Colonic mucosa (tissue), 4 donors: ENCODE results near the gene APC2. TPM values are rescaled to one million over a fixed set of nuclear protein-coding genes. Genes with fewer than 3 reads are reported as not detected.
A peak's percentile ranks its signal among the peaks of the same experiment; 100 is the strongest.

Source experiments
- DNase-seq: peaks from one replicate; pipeline ENCODE4 v3.0.0-alpha.2; 2020
- H3K27ac ChIP-seq: fragments of 200-600 bp; one replicate; pipeline ENCODE4 v1.8.0; 2021
- H3K27me3 ChIP-seq: fragments of 200-600 bp; one replicate; pipeline ENCODE4 v1.8.0; 2021
- H3K36me3 ChIP-seq: fragments of 200-600 bp; one replicate; pipeline ENCODE4 v1.8.0; 2021
- H3K4me1 ChIP-seq: fragments of 200-600 bp; one replicate; pipeline ENCODE4 v1.8.0; 2021; ENCODE audit warnings: mild to moderate bottlenecking
- H3K4me3 ChIP-seq: fragments of 200-600 bp; one replicate; pipeline ENCODE4 v1.8.0; 2021
- H3K9ac ChIP-seq, 2 donors: one replicate each; pipeline ENCODE4 v1.7.0; 2013; ENCODE audit warnings: control low read depth in 2 of 2, low read depth in 2 of 2, low read length in 2 of 2
- H3K9me3 ChIP-seq: fragments of 200-600 bp; one replicate; pipeline ENCODE4 v1.8.0; 2021
- CTCF ChIP-seq: fragments of 200-600 bp; IDR thresholded peaks from one replicate; pipeline ENCODE4 v1.8.0; 2022; ENCODE audit warnings: antibody characterized with exemption, mild to moderate bottlenecking
- intact Hi-C: fragments of 100-400 bp; cut with DNase I; formaldehyde crosslinking; loops from one replicate; pipeline ENCODE4 v1.14.1; 2022
- total RNA-seq, 2 donors: library from RNA; stranded (reverse); fragmentation: NEBNext Ultra II Directional in 1 of 2; extraction: Animal tissue kit (Norgen Biotek cat#: 25700) in 1 of 2; gene quantifications; one replicate each; pipeline ENCODE4 v1.2.1, GENCODE V29; 2021
- donor health status: healthy.
- donor health status: DM: no; HTN: no; CAD: no.
- donor health status: DM: no; HTN: no; CAD: no.

APC2 gene
- total RNA-seq, 2 donors from 2014 or later = 0.05 to 0.42 TPM

DNA sequence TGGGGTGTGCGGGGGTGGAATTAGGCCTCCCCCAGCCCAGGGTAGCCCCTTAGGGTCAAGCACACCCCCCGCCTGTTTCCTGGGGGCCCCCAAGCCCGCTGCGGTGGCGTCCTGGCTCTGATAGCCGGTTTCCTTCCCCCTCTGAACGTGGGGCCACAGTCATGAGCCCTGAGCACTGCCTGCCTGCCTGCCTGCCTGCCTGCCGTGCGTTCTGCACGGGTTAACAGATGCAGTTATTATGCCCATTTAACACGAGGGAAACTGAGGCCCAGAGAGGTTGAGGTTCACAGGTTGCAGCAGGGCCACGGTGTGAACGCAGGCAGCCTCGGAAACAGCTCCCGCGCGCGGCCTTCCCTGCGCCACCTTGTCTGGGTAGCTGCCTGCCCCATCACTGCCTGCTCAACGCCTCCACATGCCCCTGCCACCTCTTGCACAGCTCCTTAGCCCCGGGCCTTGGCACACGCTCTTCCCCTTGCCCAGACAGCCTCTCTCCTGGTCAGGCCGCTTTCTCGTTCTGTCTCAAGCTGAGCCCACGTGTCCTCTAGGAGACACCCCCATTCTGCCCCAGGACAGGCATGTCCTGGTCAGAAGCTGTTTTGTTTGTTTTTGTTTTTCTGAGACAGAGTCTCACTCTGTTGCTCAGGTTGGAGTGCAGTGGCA, 47.4 kb upstream of the APC2 start:
- DNase-seq = no peak
- no peak for TF ChIP-seq CTCF
- no peaks in the 10 kb centered on the region for H3K9me3 ChIP-seq
- peaks cover 5% of the 10 kb centered on the region for H3K4me1 ChIP-seq
- H3K36me3 ChIP-seq = no peaks in the 10 kb centered on the region
- H3K27ac ChIP-seq = no peak overlapping the region
- peak overlapping the region in 1 of 2 donors; percentile 35 for H3K9ac ChIP-seq
- H3K4me3 ChIP-seq = no peak overlapping the region
- peaks cover 10% of the 10 kb centered on the region for H3K27me3 ChIP-seq
- intact Hi-C loops = no loop called here

DNA sequence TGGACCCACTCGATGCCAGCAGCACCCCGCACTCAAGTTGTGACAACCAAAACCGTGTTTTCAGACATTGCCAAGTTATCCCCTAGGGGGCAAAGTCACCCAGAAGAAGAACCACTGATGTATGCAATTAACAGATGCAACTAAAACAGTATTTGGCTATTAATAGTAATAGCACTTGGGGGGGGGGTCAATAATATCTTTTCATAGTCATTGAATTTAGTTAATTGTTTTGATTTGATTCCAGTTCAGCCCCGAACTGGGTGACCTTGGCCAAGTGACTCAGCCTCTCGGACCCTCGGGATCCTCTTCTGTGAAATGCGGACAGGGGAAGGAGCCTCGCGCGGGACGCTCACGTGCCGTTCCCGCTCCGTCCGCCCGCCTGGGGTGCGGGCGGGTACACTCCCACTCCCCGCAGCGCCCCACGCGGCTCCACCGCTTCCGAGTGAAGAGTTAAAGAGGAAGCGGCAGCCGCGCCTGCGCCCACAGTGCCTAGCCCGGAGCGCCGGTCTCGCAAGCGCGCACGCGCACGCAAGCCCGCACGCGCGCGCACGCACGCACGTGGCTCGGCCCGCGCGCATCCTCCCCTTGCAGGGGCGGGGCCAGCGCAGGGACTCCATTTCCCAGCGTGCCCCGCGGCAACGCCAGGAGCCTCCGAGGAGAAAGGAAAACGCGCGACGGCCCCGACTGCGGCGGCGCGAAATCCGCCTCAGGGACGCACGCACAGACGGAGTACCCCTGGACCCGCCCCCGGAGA, 43.0 kb upstream of the APC2 start:
- Histone ChIP-seq H3K4me1 (peaks cover 31% of the 10 kb centered on the region), H3K36me3 (no peaks in the 10 kb centered on the region), H3K4me3 (peak overlapping the region; percentile 50), H3K9me3 (no peaks in the 10 kb centered on the region), H3K9ac (peak overlapping the region; percentile 53 to 58), H3K27me3 (no peaks in the 10 kb centered on the region), H3K27ac (peak overlapping the region; percentile 77)
- DNase-seq = peak; percentile 99
- TF ChIP-seq CTCF = peak; percentile 18
- intact Hi-C loops = no loop called here

GRCh38 chr19:1407528-1408299, 42.2 kb upstream of the APC2 start, which contains the start of gene DAZAP1:
Gene DAZAP1, plus strand, starts transcription at chr19:1407586. Its CDS starts 188 bp downstream, at chr19:1407774.
- DNase-seq = peak; percentile 42
- no peak for TF ChIP-seq CTCF
- Histone ChIP-seq H3K9me3 (no peaks in the 10 kb centered on the region), H3K4me3 (peak within 1 kb of the TSS; percentile 99), H3K9ac (peak within 1 kb of the TSS; percentile 93 to 94), H3K36me3 (no peaks in the 10 kb centered on the region), H3K4me1 (peaks cover 31% of the 10 kb centered on the region), H3K27me3 (no peaks in the 10 kb centered on the region), H3K27ac (peak within 1 kb of the TSS; percentile 89)
- intact Hi-C loops = no loop called here

DNA sequence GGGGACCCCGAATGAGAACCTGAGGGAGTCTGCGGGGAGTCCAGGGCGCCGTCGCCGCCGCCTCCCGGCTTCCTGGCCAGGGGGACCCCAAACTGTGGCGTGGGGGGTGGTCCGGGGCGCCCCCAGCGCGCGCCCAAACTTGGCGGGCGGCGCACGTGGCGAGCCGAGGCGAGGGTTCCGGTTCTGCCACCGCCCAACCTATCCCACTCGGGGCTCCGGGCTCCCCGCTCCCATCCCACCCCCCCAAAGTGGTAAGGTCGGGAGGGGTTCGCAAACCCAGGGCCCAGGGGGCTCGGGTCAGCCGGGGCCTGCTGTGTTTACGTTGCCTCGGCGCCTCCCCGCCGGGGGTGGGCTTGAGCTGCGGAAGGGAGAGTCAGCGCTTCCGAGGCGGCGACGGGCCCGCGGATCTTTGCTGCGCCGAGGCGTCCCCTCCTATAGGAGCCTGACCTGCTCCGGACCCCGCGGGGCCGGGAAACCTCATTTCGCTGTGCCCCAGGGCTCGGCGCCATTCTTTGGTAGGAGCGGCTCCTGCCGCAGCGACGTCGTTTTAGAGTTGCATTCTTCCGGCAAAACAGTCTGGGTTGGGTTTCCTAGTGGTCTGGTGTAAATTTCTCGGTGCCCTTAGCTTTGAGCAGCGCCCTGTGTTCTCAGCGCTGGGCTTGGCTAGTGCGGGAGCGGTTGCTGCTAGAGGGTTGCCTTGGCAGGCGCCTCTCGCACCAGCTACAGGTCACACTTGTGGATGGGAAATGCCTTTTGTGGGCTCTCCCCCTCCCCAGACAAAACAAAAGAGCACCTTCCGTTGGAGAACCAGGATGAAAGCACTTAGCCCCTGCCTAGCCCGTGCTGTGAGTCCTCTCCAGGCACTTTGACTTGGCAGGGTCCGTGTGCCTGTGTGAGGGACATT, 41.4 kb upstream of the APC2 start:
- Histone ChIP-seq H3K4me3 (peak overlapping the region; percentile 99), H3K4me1 (peaks cover 31% of the 10 kb centered on the region), H3K9ac (peak overlapping the region; percentile 93 to 94), H3K27ac (peak overlapping the region; percentile 89), H3K27me3 (no peaks in the 10 kb centered on the region), H3K36me3 (no peaks in the 10 kb centered on the region), H3K9me3 (no peaks in the 10 kb centered on the region)
- intact Hi-C loops = no loop called here
- DNase-seq = peak; percentile 50
- TF ChIP-seq CTCF = no peak
